Breast epithelium (tissue), 4 donors: ENCODE data around the gene CIROP. TPM values are rescaled to one million over a fixed set of nuclear protein-coding genes. Genes with fewer than 3 reads are reported as not detected.

Experiments
- DNase-seq, 2 donors: peaks; one replicate each; pipeline ENCODE4 v3.0.0-alpha.2; 2019; ENCODE audit warnings: low spot score in 2 of 2
- H3K27ac ChIP-seq, 2 donors: fragments of 200-600 bp; sonication (generic) in 1 of 2; one replicate each; pipeline ENCODE4 v1.5.1; 2016 to 2019; ENCODE audit warnings: mild to moderate bottlenecking in 1 of 2
- H3K27me3 ChIP-seq, 2 donors: fragments of 200-600 bp; sonication (generic) in 1 of 2; one replicate each; pipeline versions ENCODE4 v1.5.1 to v1.6.0; 2017 to 2019; ENCODE audit warnings: control low read depth in 1 of 2, mild to moderate bottlenecking in 1 of 2
- H3K36me3 ChIP-seq: fragments of 200-600 bp; one replicate; pipeline ENCODE4 v1.5.1; 2019
- H3K4me1 ChIP-seq, 2 donors: fragments of 200-600 bp; sonication (generic); one replicate each; pipeline ENCODE4 v1.5.1; 2016 to 2019; ENCODE audit warnings: control low read depth in 1 of 2
- H3K4me3 ChIP-seq, 3 donors: fragments of 200-600 bp; sonication (generic); 1 replicate in 2 of 3; 2 replicates in 1 of 3; pipeline ENCODE4 v1.5.1; 2016 to 2019; ENCODE audit warnings: mild to moderate bottlenecking in 3 of 3, moderate library complexity in 2 of 3
- H3K9me3 ChIP-seq, 2 donors: fragments of 200-600 bp; sonication (generic) in 1 of 2; one replicate each; pipeline ENCODE4 v1.5.1; 2016 to 2019; ENCODE audit warnings: control low read depth in 1 of 2
- CTCF ChIP-seq, 3 donors: fragments of 450-650 bp; IDR thresholded peaks; one replicate each; pipeline ENCODE4 v1.5.1; 2016 to 2017; ENCODE audit warnings: antibody characterized with exemption in 3 of 3, mild to moderate bottlenecking in 3 of 3, moderate library complexity in 3 of 3
- POLR2A ChIP-seq: fragments of 450-650 bp; IDR thresholded peaks from one replicate; pipeline ENCODE4 v1.6.1; 2016; ENCODE audit warnings: antibody characterized with exemption, mild to moderate bottlenecking, moderate library complexity
- POLR2AphosphoS5 ChIP-seq, 3 donors: sonication (generic); formaldehyde crosslinking; IDR thresholded peaks; one replicate each; pipeline ENCODE4 v1.6.1; 2017; ENCODE audit warnings: antibody characterized with exemption in 3 of 3
- intact Hi-C: fragments of 100-400 bp; cut with DNase I; formaldehyde crosslinking; loops from one replicate; pipeline ENCODE4 v1.15.1; 2023; ENCODE audit warnings: low total_unique reads
- total RNA-seq, 3 donors: library from RNA; depleted of rRNA; stranded (reverse); fragments of >200 nt; gene quantifications; one replicate each; pipeline ENCODE4 v1.1.0, GENCODE V29; 2016

Gene CIROP
- total RNA-seq, 3 donors from 2014 or later, result not detected

- DNase-seq, result no peak
- no peak overlapping the region for H3K4me3 ChIP-seq
- H3K27me3 ChIP-seq, result no peaks in the 10 kb centered on the region
- no peak for TF ChIP-seq POLR2AphosphoS5 (IDR thresholded peaks at IDR 0.05)
- no peak for TF ChIP-seq POLR2A
- TF ChIP-seq CTCF (IDR thresholded peaks at IDR 0.05), result no peak
- intact Hi-C loops, result no loop called here
- H3K27ac ChIP-seq, result peak overlapping the region; percentile 80 to 82
- peaks cover 3 to 19% of the 10 kb centered on the region in 2 donors for H3K4me1 ChIP-seq
- H3K9me3 ChIP-seq, result no peaks in the 10 kb centered on the region
- H3K36me3 ChIP-seq, result no peaks in the 10 kb centered on the region
Observed at GRCh38 chr14:23142826-23143225, 38.0 kb upstream of the CIROP start.

GRCh38 chr14:23141706-23142444 lies 37.1 kb upstream of the CIROP start:
- H3K36me3 ChIP-seq, result no peaks in the 10 kb centered on the region
- intact Hi-C loops, result no loop called here
- peak overlapping the region; percentile 80 to 82 for H3K27ac ChIP-seq
- peaks cover 5 to 28% of the 10 kb centered on the region in 2 donors for H3K4me1 ChIP-seq
- DNase-seq, result peak; percentile 91 to 93
- TF ChIP-seq POLR2A, result no peak
- peak in 1 of 3 donors; percentile 61 for TF ChIP-seq POLR2AphosphoS5 (IDR thresholded peaks at IDR 0.05)
- TF ChIP-seq CTCF (IDR thresholded peaks at IDR 0.05), result no peak
- H3K27me3 ChIP-seq, result no peaks in the 10 kb centered on the region
- H3K4me3 ChIP-seq, result no peak overlapping the region
- H3K9me3 ChIP-seq, result no peaks in the 10 kb centered on the region

GRCh38 chr14:23140371-23140770 lies 35.6 kb upstream of the CIROP start:
- H3K9me3 ChIP-seq, result no peaks in the 10 kb centered on the region
- no peaks in the 10 kb centered on the region for H3K36me3 ChIP-seq
- intact Hi-C loops, result no loop called here
- DNase-seq, result no peak
- TF ChIP-seq POLR2A (no peak), POLR2AphosphoS5 (IDR thresholded peaks at IDR 0.05) (no peak), CTCF (IDR thresholded peaks at IDR 0.05) (no peak)
- peaks cover 5 to 21% of the 10 kb centered on the region in 2 donors for H3K4me1 ChIP-seq
- no peaks in the 10 kb centered on the region for H3K27me3 ChIP-seq
- H3K4me3 ChIP-seq, result no peak overlapping the region
- H3K27ac ChIP-seq, result no peak overlapping the region

GRCh38 chr14:23139874-23140273 lies 35.1 kb upstream of the CIROP start:
- TF ChIP-seq CTCF (IDR thresholded peaks at IDR 0.05) (no peak), POLR2AphosphoS5 (IDR thresholded peaks at IDR 0.05) (no peak), POLR2A (no peak)
- Histone ChIP-seq H3K4me3 (no peak overlapping the region), H3K27ac (no peak overlapping the region), H3K36me3 (no peaks in the 10 kb centered on the region), H3K27me3 (no peaks in the 10 kb centered on the region), H3K4me1 (peaks cover 5 to 21% of the 10 kb centered on the region in 2 donors), H3K9me3 (no peaks in the 10 kb centered on the region)
- DNase-seq, result no peak
- intact Hi-C loops, result no loop called here

- intact Hi-C loops, result no loop called here
- no peaks in the 10 kb centered on the region for H3K36me3 ChIP-seq
- no peaks in the 10 kb centered on the region for H3K27me3 ChIP-seq
- no peak overlapping the region for H3K4me3 ChIP-seq
- peak overlapping the region; percentile 58 to 76 for H3K27ac ChIP-seq
- TF ChIP-seq POLR2A (no peak), POLR2AphosphoS5 (IDR thresholded peaks at IDR 0.05) (no peak), CTCF (IDR thresholded peaks at IDR 0.05) (no peak)
- no peaks in the 10 kb centered on the region for H3K9me3 ChIP-seq
- H3K4me1 ChIP-seq, result peaks cover 5 to 21% of the 10 kb centered on the region in 2 donors
- DNase-seq, result no peak
Observed at GRCh38 chr14:23137813-23138535, 33.2 kb upstream of the CIROP start.
